GM12878 (cell line): ENCODE measurements around the gene SHISA9. TPM values are rescaled to one million over a fixed set of nuclear protein-coding genes. Genes with fewer than 3 reads are reported as not detected.

Source experiments
- CEBPB ChIP-seq, 2 experiments: fragments of 150-350 bp in 1 of 2; IDR thresholded peaks; 2 replicates each; pipeline ENCODE4 v1.6.1; 2012 to 2014; ENCODE audit warnings: low read depth in 2 of 2, low read length in 2 of 2, borderline replicate concordance in 1 of 2, inconsistent platforms in 1 of 2
- CHD1 ChIP-seq: IDR thresholded peaks from 2 replicates; pipeline ENCODE4 v1.6.1; 2012; ENCODE audit warnings: low read depth, low read length, improper control_type of control experiment
- CREM ChIP-seq: IDR thresholded peaks from 2 replicates; pipeline ENCODE4 v1.6.1; 2014; ENCODE audit warnings: antibody characterized with exemption, low read depth
- ELK1 ChIP-seq: IDR thresholded peaks from 2 replicates; pipeline ENCODE4 v1.6.1; 2012; ENCODE audit warnings: low read depth, low read length, improper control_type of control experiment
- FOXM1 ChIP-seq: IDR thresholded peaks from 2 replicates; pipeline ENCODE4 v1.6.1; 2012; ENCODE audit warnings: low read depth, mild to moderate bottlenecking, inconsistent platforms, low read length, moderate library complexity
- HSF1 ChIP-seq: fragments of 150-350 bp; IDR thresholded peaks from 2 replicates; pipeline ENCODE4 v1.6.1; 2014; ENCODE audit warnings: mild to moderate bottlenecking, low read depth, low read length
- KAT2A ChIP-seq: conservative IDR thresholded peaks from 2 replicates; pipeline ENCODE4 v1.6.1; 2011; ENCODE audit warnings: low read depth, low read length; ENCODE audit not compliant: control insufficient read depth
- NFIC ChIP-seq: IDR thresholded peaks from 2 replicates; pipeline ENCODE4 v1.6.1; 2012; ENCODE audit warnings: low read depth, mild to moderate bottlenecking, inconsistent platforms, low read length, moderate library complexity
- NFYB ChIP-seq: IDR thresholded peaks from 2 replicates; pipeline ENCODE4 v1.6.1; 2011; ENCODE audit warnings: low read depth, mild to moderate bottlenecking, low read length, improper control_type of control experiment, moderate library complexity; ENCODE audit not compliant: insufficient read depth
- PML ChIP-seq: IDR thresholded peaks from 2 replicates; pipeline ENCODE4 v1.6.1; 2012; ENCODE audit warnings: low read length, inconsistent platforms
- REST ChIP-seq: IDR thresholded peaks from 2 replicates; pipeline ENCODE4 v1.6.1; 2012; ENCODE audit warnings: mild to moderate bottlenecking, low read depth, low read length
- SPI1 ChIP-seq: IDR thresholded peaks from 2 replicates; pipeline ENCODE4 v1.6.1; 2011; ENCODE audit warnings: low read depth, mild to moderate bottlenecking, low read length, moderate library complexity, borderline replicate concordance; ENCODE audit not compliant: insufficient read depth
- TARDBP ChIP-seq: IDR thresholded peaks from 2 replicates; pipeline ENCODE4 v1.6.1; 2016; ENCODE audit warnings: borderline replicate concordance
- polyA plus RNA-seq, 11 experiments: library from polyadenylated mRNA; depleted of rRNA in 4 of 11; unstranded in 6 of 11; stranded (reverse) in 5 of 11; fragments of >200 nt; fragmentation: Nextera tagmentation in 4 of 11; fragmentation: Illumina TruSeq in 1 of 11; extraction: Ambion mirVana in 4 of 11; extraction: Trizol in 1 of 11; gene quantifications; 1 replicate in 1 of 11; 2 replicates in 10 of 11; pipeline versions ENCODE4 v1.2.1 to v1.2.3, GENCODE V29; 2011 to 2016; ENCODE audit warnings: inconsistent platforms in 2 of 11, missing spikeins in 2 of 11, low read depth in 1 of 11
- total RNA-seq, 4 experiments: library from RNA; depleted of rRNA in 3 of 4; stranded (reverse); fragments of >200 nt in 3 of 4; fragmentation: Illumina TruSeq in 1 of 4; extraction: Trizol in 1 of 4; gene quantifications; 2 replicates each; pipeline versions ENCODE4 v1.2.1 to v1.2.3, GENCODE V29; 2013 to 2021
- TF ChIP-seq, protein P1 (sequence below): fragments of 450-650 bp; IDR thresholded peaks from 2 replicates; pipeline ENCODE4 v1.6.1; 2017; ENCODE audit warnings: mild to moderate bottlenecking, moderate library complexity

SHISA9 gene
- total and polyA plus RNA-seq, 10 of the 15 experiments (the other 5 are each of a cell fraction or from before 2014, with no cell fraction given): 0.03 to 25.5 (median 0.07) TPM

DNA sequence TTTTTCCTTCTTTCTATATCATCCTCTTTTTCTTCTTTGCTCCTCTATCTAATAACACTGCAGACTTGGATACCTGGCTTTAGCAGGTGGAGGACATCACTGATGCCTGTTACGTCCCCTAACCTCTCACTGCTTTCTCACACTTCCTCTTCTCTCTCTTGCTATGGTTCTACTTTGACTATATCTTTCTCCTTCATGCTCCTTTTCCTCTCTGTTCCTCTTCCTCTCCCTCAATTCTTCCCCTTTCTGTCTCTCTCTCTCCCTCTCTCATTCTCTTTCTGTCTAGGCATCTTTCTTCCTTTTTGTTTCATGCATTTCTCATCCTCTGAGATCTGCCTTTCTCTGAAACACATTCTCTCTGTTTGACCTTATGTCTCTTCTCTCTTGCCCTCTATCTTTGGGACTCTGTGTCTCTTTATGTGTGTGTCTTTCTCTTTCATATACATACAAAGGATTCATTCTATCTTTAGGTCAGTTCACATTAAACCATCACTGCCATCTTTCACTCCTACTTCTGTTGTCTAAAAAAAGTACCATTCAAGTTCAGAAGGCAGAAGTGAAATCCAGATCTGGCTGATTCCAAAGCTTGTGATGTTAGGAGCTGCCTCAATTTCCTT is 353.7 kb downstream of the SHISA9 start (continued):
- no peak for TF ChIP-seq CEBPB (IDR thresholded peaks at IDR 0.05; ENCODE audit: borderline replicate concordance in 1 of 2, low read depth in 2 of 2, low read length in 2 of 2)
- 0 out of 2 replicates have a peak, but pooled peaks have one; percentile 33 for TF ChIP-seq NFIC
- no peak for TF ChIP-seq REST
- no peak for TF ChIP-seq FOXM1
- TF ChIP-seq CHD1: no peak
- no peak for TF ChIP-seq PML
- TF ChIP-seq, protein P1, sequence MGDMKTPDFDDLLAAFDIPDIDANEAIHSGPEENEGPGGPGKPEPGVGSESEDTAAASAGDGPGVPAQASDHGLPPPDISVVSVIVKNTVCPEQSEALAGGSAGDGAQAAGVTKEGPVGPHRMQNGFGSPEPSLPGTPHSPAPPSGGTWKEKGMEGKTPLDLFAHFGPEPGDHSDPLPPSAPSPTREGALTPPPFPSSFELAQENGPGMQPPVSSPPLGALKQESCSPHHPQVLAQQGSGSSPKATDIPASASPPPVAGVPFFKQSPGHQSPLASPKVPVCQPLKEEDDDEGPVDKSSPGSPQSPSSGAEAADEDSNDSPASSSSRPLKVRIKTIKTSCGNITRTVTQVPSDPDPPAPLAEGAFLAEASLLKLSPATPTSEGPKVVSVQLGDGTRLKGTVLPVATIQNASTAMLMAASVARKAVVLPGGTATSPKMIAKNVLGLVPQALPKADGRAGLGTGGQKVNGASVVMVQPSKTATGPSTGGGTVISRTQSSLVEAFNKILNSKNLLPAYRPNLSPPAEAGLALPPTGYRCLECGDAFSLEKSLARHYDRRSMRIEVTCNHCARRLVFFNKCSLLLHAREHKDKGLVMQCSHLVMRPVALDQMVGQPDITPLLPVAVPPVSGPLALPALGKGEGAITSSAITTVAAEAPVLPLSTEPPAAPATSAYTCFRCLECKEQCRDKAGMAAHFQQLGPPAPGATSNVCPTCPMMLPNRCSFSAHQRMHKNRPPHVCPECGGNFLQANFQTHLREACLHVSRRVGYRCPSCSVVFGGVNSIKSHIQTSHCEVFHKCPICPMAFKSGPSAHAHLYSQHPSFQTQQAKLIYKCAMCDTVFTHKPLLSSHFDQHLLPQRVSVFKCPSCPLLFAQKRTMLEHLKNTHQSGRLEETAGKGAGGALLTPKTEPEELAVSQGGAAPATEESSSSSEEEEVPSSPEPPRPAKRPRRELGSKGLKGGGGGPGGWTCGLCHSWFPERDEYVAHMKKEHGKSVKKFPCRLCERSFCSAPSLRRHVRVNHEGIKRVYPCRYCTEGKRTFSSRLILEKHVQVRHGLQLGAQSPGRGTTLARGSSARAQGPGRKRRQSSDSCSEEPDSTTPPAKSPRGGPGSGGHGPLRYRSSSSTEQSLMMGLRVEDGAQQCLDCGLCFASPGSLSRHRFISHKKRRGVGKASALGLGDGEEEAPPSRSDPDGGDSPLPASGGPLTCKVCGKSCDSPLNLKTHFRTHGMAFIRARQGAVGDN: no peak
- TF ChIP-seq KAT2A: no peak
- TF ChIP-seq CREM: no peak
- TF ChIP-seq ELK1: no peak
- TF ChIP-seq HSF1: no peak
- peak; percentile 88 for TF ChIP-seq SPI1
- TF ChIP-seq NFYB: no peak
- no peak for TF ChIP-seq TARDBP
